Uterus (tissue), 4 donors: ENCODE results near the gene RAD51D. TPM values are rescaled to one million over a fixed set of nuclear protein-coding genes. Genes with fewer than 3 reads are reported as not detected.
A peak's percentile ranks its signal among the peaks of the same experiment; 100 is the strongest.

Experiments used
- DNase-seq, 2 donors: peaks; one replicate each; pipeline ENCODE4 v3.0.0-alpha.2; 2019 to 2020
- H3K27ac ChIP-seq, 2 donors: fragments of 200-600 bp; sonication (generic); 1 replicate in 1 of 2; 2 replicates in 1 of 2; pipeline ENCODE4 v1.5.1; 2016 to 2018
- H3K27me3 ChIP-seq, 2 donors: fragments of 200-600 bp; sonication (generic); one replicate each; pipeline ENCODE4 v1.5.1; 2018 to 2019; ENCODE audit warnings: control low read depth in 1 of 2
- H3K36me3 ChIP-seq, 2 donors: fragments of 200-600 bp; sonication (generic); one replicate each; pipeline ENCODE4 v1.5.1; 2019; ENCODE audit warnings: control low read depth in 1 of 2
- H3K4me1 ChIP-seq, 2 donors: fragments of 200-600 bp; sonication (generic); one replicate each; pipeline ENCODE4 v1.5.1; 2018 to 2019; ENCODE audit warnings: control low read depth in 1 of 2
- H3K4me3 ChIP-seq, 2 donors: fragments of 200-600 bp; sonication (generic); 1 replicate in 1 of 2; 2 replicates in 1 of 2; pipeline ENCODE4 v1.5.1; 2018 to 2019; ENCODE audit warnings: mild to moderate bottlenecking in 1 of 2
- H3K9me3 ChIP-seq, 2 donors: fragments of 200-600 bp; sonication (generic); one replicate each; pipeline ENCODE4 v1.5.1; 2019; ENCODE audit warnings: control low read depth in 1 of 2
- POLR2A ChIP-seq, 2 donors: fragments of 450-650 bp; IDR thresholded peaks; one replicate each; pipeline ENCODE4 v1.6.1; 2016; ENCODE audit warnings: antibody characterized with exemption in 2 of 2, mild to moderate bottlenecking in 1 of 2, moderate library complexity in 1 of 2
- intact Hi-C: fragments of 100-400 bp; cut with DNase I; formaldehyde crosslinking; loops from one replicate; pipeline ENCODE4 v1.15.1; 2023; ENCODE audit warnings: low total_unique reads
- total RNA-seq, 4 donors: library from RNA; depleted of rRNA in 3 of 4; stranded (reverse); fragments of >200 nt in 3 of 4; gene quantifications; one replicate each; pipeline versions ENCODE4 v1.1.0 to v1.2.4, GENCODE V29; 2014 to 2023
- TF ChIP-seq, protein P1 (sequence below), 4 experiments: fragments of 200-600 bp in 2 of 4; fragments of 450-650 bp in 2 of 4; sonication (generic) in 2 of 4; IDR thresholded peaks; one replicate each; pipeline ENCODE4 v1.5.1; 2016 to 2019; ENCODE audit warnings: antibody characterized with exemption in 4 of 4, mild to moderate bottlenecking in 2 of 4, moderate library complexity in 1 of 4
- donor health status: DM: yes; HTN: yes; CAD: no.

RAD51D gene
- total RNA-seq, 4 donors from 2014 or later: 0.29 to 17.4 (median 7.6) TPM

DNA sequence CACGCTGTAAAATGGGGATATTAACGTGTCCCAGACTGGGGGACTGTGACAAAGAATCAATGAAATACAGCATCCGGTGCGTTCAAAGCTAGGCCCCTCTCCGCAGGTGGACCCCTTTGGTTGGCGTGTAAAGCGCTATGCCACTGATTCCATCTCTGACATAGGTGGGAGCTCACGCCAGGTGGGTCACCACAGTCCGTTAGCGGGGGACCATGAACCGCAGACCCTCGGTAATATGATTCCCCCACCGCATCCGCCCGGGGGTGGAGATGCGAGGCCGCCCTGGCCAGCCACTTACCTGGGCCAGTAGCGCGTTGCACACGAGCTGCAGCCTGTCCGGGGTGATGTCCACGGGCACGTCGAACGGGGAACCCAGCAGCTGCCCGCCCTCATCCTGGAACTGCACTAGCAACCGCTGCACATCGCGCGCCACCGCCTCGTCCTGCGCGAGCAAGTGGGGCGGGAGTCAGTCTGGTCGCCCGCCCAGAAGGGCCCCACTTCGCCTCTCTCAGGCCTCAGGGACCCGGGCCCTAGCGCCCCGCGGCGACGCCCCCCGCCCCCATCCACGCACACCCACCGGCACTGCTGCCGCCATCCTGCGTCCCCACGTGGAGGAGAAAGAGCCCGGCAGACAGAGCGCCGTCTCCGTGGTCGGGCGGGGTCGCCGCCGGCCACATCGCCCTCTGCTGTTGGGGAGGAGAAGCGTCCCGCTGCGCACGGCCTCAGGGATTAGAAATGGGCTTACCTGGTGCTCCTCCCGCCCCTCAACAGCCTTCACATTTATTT is 22.2 kb upstream of the RAD51D start, which contains the start of gene NLE1:
Gene NLE1 (minus strand): TSS at position 623 of the 786 bp plus-strand sequence. CDS start 28 bp downstream, at position 595.
- H3K27me3 ChIP-seq: no peaks in the 10 kb centered on the region
- TF ChIP-seq, protein P1, sequence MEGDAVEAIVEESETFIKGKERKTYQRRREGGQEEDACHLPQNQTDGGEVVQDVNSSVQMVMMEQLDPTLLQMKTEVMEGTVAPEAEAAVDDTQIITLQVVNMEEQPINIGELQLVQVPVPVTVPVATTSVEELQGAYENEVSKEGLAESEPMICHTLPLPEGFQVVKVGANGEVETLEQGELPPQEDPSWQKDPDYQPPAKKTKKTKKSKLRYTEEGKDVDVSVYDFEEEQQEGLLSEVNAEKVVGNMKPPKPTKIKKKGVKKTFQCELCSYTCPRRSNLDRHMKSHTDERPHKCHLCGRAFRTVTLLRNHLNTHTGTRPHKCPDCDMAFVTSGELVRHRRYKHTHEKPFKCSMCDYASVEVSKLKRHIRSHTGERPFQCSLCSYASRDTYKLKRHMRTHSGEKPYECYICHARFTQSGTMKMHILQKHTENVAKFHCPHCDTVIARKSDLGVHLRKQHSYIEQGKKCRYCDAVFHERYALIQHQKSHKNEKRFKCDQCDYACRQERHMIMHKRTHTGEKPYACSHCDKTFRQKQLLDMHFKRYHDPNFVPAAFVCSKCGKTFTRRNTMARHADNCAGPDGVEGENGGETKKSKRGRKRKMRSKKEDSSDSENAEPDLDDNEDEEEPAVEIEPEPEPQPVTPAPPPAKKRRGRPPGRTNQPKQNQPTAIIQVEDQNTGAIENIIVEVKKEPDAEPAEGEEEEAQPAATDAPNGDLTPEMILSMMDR (IDR thresholded peaks at IDR 0.05): peak; percentile 90 to 98 (median 95)
- TF ChIP-seq POLR2A (IDR thresholded peaks at IDR 0.05): no peak
- DNase-seq: peak; percentile 63 to 82
- no peaks in the 10 kb centered on the region for H3K4me1 ChIP-seq
- H3K4me3 ChIP-seq: peak within 1 kb of the TSS; percentile 76 to 92
- intact Hi-C loops: no loop called here
- no peak within 1 kb of the TSS for H3K27ac ChIP-seq
- no peaks in the 10 kb centered on the region for H3K9me3 ChIP-seq
- no peaks in the 10 kb centered on the region for H3K36me3 ChIP-seq

DNA sequence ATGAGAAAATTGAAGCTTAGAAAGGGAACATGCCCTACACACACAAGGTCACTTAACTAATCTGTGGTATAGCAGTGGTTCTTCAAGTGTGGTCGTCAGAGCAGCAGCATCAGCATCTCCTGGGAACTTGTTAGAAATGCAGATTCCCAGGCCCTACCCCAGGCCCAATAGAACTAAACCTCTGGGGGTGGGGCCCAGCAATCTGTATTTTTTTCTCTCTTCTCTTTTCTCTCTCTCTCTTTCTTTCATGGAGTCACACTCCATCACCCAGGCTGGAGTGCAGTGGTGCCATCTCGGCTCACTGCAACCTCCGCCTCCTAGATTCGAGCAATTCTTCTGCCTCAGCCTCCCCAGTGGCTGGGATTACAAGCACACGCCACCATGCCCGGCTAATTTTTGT is 18.6 kb upstream of the RAD51D start:
- Histone ChIP-seq H3K4me3 (no peak overlapping the region), H3K9me3 (no peaks in the 10 kb centered on the region), H3K27me3 (no peaks in the 10 kb centered on the region), H3K27ac (no peak overlapping the region), H3K36me3 (no peaks in the 10 kb centered on the region), H3K4me1 (no peaks in the 10 kb centered on the region)
- no peak for DNase-seq
- intact Hi-C loops: no loop called here
- TF ChIP-seq POLR2A (IDR thresholded peaks at IDR 0.05): no peak
- TF ChIP-seq, protein P1 (IDR thresholded peaks at IDR 0.05): no peak

DNA sequence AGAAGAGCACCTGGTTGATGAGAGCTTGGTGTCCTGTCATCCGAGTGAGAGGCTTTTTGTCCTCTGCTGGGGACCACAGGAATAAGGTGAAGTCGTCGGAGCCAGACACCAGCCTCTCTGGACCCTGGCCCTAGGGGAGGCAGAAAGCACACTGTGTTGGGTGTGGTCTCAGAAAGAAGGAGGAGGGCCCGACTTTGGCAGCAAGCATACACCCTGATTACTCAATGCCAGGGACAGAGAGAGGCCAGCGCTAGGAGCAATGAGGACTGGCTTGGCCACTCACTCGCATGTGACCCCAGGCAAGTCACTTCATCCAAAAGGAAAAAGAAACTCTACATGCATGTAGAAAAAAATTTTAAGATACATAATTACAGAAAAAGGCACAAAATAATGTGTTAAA is 15.7 kb upstream of the RAD51D start:
- no peak for DNase-seq
- intact Hi-C loops: no loop called here
- Histone ChIP-seq H3K9me3 (no peaks in the 10 kb centered on the region), H3K27me3 (no peaks in the 10 kb centered on the region), H3K36me3 (no peaks in the 10 kb centered on the region), H3K4me3 (no peak overlapping the region), H3K4me1 (no peaks in the 10 kb centered on the region), H3K27ac (no peak overlapping the region)
- TF ChIP-seq POLR2A (IDR thresholded peaks at IDR 0.05): no peak
- TF ChIP-seq, protein P1 (IDR thresholded peaks at IDR 0.05): no peak

DNA sequence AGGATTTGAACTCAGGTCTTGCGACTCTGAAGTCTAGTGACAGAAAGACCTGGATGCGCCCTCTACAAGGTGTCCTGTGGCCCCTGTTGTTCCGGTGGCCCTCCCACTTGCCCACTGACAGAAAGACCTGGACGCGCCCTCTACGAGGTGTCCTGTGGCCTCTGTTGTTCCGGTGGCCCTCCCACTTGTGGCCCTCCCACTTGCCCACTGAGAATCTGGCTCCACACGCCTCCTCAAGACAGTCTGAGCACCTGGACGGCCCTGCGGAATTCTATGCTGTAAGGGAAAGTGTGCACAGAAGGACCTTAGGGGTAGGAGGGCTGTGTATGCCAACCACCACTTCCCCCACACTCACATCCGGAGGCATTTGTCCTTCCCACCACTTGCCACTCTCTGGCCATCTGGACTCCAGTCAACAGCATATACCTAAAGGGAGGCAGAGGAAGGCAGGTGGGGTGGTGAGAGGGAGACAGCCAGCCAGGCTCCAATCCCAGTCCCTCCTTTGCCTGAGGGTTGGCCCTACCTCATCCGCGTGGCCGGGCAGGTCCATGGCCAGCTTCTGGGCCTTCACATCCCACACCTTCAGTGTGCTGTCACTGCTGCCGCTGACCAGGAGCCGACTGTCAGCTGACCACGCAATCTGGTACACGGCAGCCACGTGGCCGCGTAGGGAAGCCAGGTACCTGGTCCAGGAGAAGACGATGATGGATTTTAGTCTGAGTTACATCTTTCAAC is 13.3 kb upstream of the RAD51D start:
- H3K27ac ChIP-seq: no peak overlapping the region
- no peak overlapping the region for H3K4me3 ChIP-seq
- no peaks in the 10 kb centered on the region for H3K9me3 ChIP-seq
- no peaks in the 10 kb centered on the region for H3K27me3 ChIP-seq
- TF ChIP-seq POLR2A (IDR thresholded peaks at IDR 0.05): no peak
- TF ChIP-seq, protein P1 (IDR thresholded peaks at IDR 0.05): no peak
- H3K4me1 ChIP-seq: no peaks in the 10 kb centered on the region
- no peaks in the 10 kb centered on the region for H3K36me3 ChIP-seq
- intact Hi-C loops: no loop called here
- no peak for DNase-seq

DNA sequence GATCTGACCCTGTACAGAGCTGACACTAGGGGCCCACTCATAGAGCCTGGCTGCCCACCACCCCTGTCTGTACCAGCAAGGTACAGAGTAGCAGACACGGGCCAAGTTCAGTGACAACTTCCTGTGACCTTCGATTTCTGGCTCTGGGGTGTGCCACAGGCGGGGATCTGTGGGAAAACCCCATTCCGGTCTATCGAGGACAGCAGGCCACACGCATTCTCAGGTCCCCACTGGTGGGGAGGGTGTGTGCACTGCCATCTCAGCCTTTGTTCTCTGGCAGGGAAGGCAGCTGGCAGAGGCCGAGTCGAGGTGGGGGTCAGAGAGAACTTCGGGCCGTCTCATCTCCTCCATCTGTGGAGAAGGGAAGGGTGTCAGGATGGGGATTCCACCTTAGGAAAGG is 12.4 kb upstream of the RAD51D start:
- no peaks in the 10 kb centered on the region for H3K36me3 ChIP-seq
- DNase-seq: no peak
- no peak overlapping the region for H3K4me3 ChIP-seq
- intact Hi-C loops: no loop called here
- H3K27me3 ChIP-seq: no peaks in the 10 kb centered on the region
- no peak for TF ChIP-seq POLR2A (IDR thresholded peaks at IDR 0.05)
- TF ChIP-seq, protein P1 (IDR thresholded peaks at IDR 0.05): no peak
- H3K27ac ChIP-seq: no peak overlapping the region
- no peaks in the 10 kb centered on the region for H3K9me3 ChIP-seq
- no peaks in the 10 kb centered on the region for H3K4me1 ChIP-seq
